GM21423 (cell line): ENCODE data around the gene KSR1.
"Not testable (repeated sequence)": the region's sequence is repeated elsewhere in the genome, so short reads cannot be mapped to it uniquely, and the experiment has no call there.

Experiments
- ATAC-seq: cut with Tn5 transposase; IDR thresholded peaks from one replicate; pipeline ENCODE4 v1.9.1; 2021; ENCODE audit warnings: mild to moderate bottlenecking, moderate library complexity; ENCODE audit not compliant: unreplicated experiment

KSR1 gene

GRCh38 chr17:27670791-27671590 lies 214.7 kb downstream of the KSR1 start:
- no peak for ATAC-seq

- no peak for ATAC-seq
Observed at GRCh38 chr17:27671591-27671910, 215.3 kb downstream of the KSR1 start.

- not testable (repeated sequence) for ATAC-seq
Observed at GRCh38 chr17:27671977-27672480, 215.8 kb downstream of the KSR1 start.

GRCh38 chr17:27674335-27674734 lies 218.1 kb downstream of the KSR1 start:
- ATAC-seq = no peak
